Neural cell (in vitro differentiated cells): ENCODE results near the gene FBXL17. TPM values are rescaled to one million over a fixed set of nuclear protein-coding genes. Genes with fewer than 3 reads are reported as not detected.

Source experiments
- H2AFZ ChIP-seq: fragments of 200-600, 300-800 bp; sonication (generic), shearing (Covaris generic); 2 replicates; pipeline ENCODE4 v1.6.0; 2014; ENCODE audit warnings: low read depth, mild to moderate bottlenecking, antibody characterized with exemption, low read length, moderate library complexity
- H3F3A ChIP-seq: fragments of 200-600 bp; shearing (Covaris generic); 2 replicates; pipeline ENCODE4 v1.6.1; 2016; ENCODE audit warnings: mild to moderate bottlenecking, moderate library complexity, mixed read lengths, antibody characterized with exemption, low read length; ENCODE audit not compliant: insufficient read depth, poor library complexity, severe bottlenecking
- H3K27ac ChIP-seq: fragments of 200-600, 300-800 bp; sonication (generic), shearing (Covaris generic); 2 replicates; pipeline ENCODE4 v1.5.1; 2014; ENCODE audit warnings: mild to moderate bottlenecking, low read length, moderate library complexity
- H3K27me3 ChIP-seq: fragments of 300-800, 200-600 bp; sonication (generic), shearing (Covaris generic); 2 replicates; pipeline ENCODE4 v1.6.0; 2014; ENCODE audit warnings: mild to moderate bottlenecking, low read depth, low read length, moderate library complexity; ENCODE audit not compliant: insufficient read depth
- H3K36me3 ChIP-seq: fragments of 300-800, 200-600 bp; sonication (generic), shearing (Covaris generic); 2 replicates; pipeline ENCODE4 v1.5.1; 2014; ENCODE audit warnings: mild to moderate bottlenecking, antibody characterized with exemption, low read length, moderate library complexity; ENCODE audit not compliant: insufficient read depth
- H3K4me2 ChIP-seq: fragments of 300-800, 200-600 bp; sonication (generic), shearing (Covaris generic); 2 replicates; pipeline ENCODE4 v1.6.0; 2014; ENCODE audit warnings: mild to moderate bottlenecking, low read length
- H3K4me3 ChIP-seq: fragments of 300-800, 200-600 bp; sonication (generic), shearing (Covaris generic); 2 replicates; pipeline ENCODE4 v1.5.1; 2014; ENCODE audit warnings: mild to moderate bottlenecking, low read length, moderate library complexity
- H3K79me2 ChIP-seq: fragments of 200-600 bp; shearing (Covaris generic); replicated peaks from 2 replicates; pipeline ENCODE4 v1.6.0; 2014; ENCODE audit warnings: mild to moderate bottlenecking, low read length, moderate library complexity; ENCODE audit not compliant: insufficient read depth
- H3K9ac ChIP-seq: fragments of 300-800, 200-600 bp; sonication (generic), shearing (Covaris generic); 2 replicates; pipeline ENCODE4 v1.6.1; 2016; ENCODE audit warnings: mild to moderate bottlenecking, low read length, mixed read lengths
- H3K9me2 ChIP-seq: fragments of 200-600 bp; shearing (Covaris generic); 2 replicates; pipeline ENCODE4 v1.6.1; 2016; ENCODE audit warnings: mild to moderate bottlenecking, low read length, mixed read lengths; ENCODE audit not compliant: insufficient read depth
- H3K9me3 ChIP-seq: fragments of 200-600, 300-800 bp; sonication (generic), shearing (Covaris generic); 2 replicates; pipeline ENCODE4 v1.6.1; 2016; ENCODE audit warnings: mild to moderate bottlenecking, mixed run types, low read length, moderate library complexity, mixed read lengths
- H4K20me1 ChIP-seq: fragments of 200-600 bp; shearing (Covaris generic); 2 replicates; pipeline ENCODE4 v1.6.1; 2016; ENCODE audit warnings: mild to moderate bottlenecking, mixed run types; ENCODE audit not compliant: insufficient read depth
- CTCF ChIP-seq: fragments of 450-650 bp; IDR thresholded peaks from 2 replicates; pipeline ENCODE4 v1.5.1; 2014; ENCODE audit warnings: antibody characterized with exemption, mild to moderate bottlenecking, moderate library complexity; ENCODE audit not compliant: poor library complexity, severe bottlenecking
- EP300 ChIP-seq: fragments of 450-650 bp; conservative IDR thresholded peaks from 2 replicates; pipeline ENCODE4 v1.6.1; 2014; ENCODE audit warnings: antibody characterized with exemption, mild to moderate bottlenecking, moderate library complexity; ENCODE audit not compliant: poor library complexity, severe bottlenecking
- EZH2 ChIP-seq: fragments of 200-600, 300-800 bp; shearing (Covaris generic), sonication (generic); IDR thresholded peaks from 2 replicates; pipeline ENCODE4 v1.6.1; 2014; ENCODE audit warnings: antibody characterized with exemption, low read length, borderline replicate concordance, mild to moderate bottlenecking; ENCODE audit not compliant: insufficient read depth, poor library complexity, severe bottlenecking
- MXI1 ChIP-seq: fragments of 450-650 bp; conservative IDR thresholded peaks from 2 replicates; pipeline ENCODE4 v1.6.1; 2014; ENCODE audit warnings: antibody characterized with exemption, mild to moderate bottlenecking; ENCODE audit not compliant: poor library complexity, severe bottlenecking
- POLR2AphosphoS5 ChIP-seq: IDR thresholded peaks from 2 replicates; pipeline ENCODE4 v1.6.1; 2012
- RAD21 ChIP-seq: fragments of 450-650 bp; conservative IDR thresholded peaks from 2 replicates; pipeline ENCODE4 v1.6.1; 2014; ENCODE audit warnings: antibody characterized with exemption, mild to moderate bottlenecking, moderate library complexity
- REST ChIP-seq: IDR thresholded peaks from 2 replicates; pipeline ENCODE4 v1.6.1; 2012; ENCODE audit warnings: borderline replicate concordance
- SMC3 ChIP-seq: fragments of 450-650 bp; conservative IDR thresholded peaks from 2 replicates; pipeline ENCODE4 v1.6.1; 2014; ENCODE audit warnings: antibody characterized with exemption, mild to moderate bottlenecking, moderate library complexity; ENCODE audit not compliant: poor library complexity
- TAF1 ChIP-seq: IDR thresholded peaks from 2 replicates; pipeline ENCODE4 v1.6.1; 2012; ENCODE audit warnings: low read depth
- polyA plus RNA-seq: library from polyadenylated mRNA; depleted of rRNA; stranded (reverse); fragments of >200 nt; gene quantifications from 2 replicates; pipeline ENCODE4 v1.2.3, GENCODE V29; 2014

FBXL17 gene
- polyA plus RNA-seq, 1 donor from 2014 or later: 19.6 TPM

GRCh38 chr5:107860044-107860443 is 521.9 kb downstream of the FBXL17 start:
- Histone ChIP-seq H4K20me1 (no peaks in the 10 kb centered on the region), H3K9ac (no peak overlapping the region), H3K36me3 (no peaks in the 10 kb centered on the region), H3K9me2 (no peaks in the 10 kb centered on the region), H3K79me2 (no peaks in the 10 kb centered on the region), H3K27ac (no peak overlapping the region), H3K4me2 (no peak overlapping the region), H3K9me3 (no peaks in the 10 kb centered on the region), H3K27me3 (no peaks in the 10 kb centered on the region), H2AFZ (no peak overlapping the region), H3F3A (no peaks in the 10 kb centered on the region), H3K4me3 (no peak overlapping the region)
- TF ChIP-seq REST (no peak), EP300 (no peak), SMC3 (no peak), POLR2AphosphoS5 (no peak), RAD21 (no peak), MXI1 (no peak), TAF1 (no peak), CTCF (no peak), EZH2 (no peak)

GRCh38 chr5:107858788-107859187 is 523.1 kb downstream of the FBXL17 start:
- H3K79me2 ChIP-seq: no peaks in the 10 kb centered on the region

More at GRCh38 chr5:107858788-107859187, 523.1 kb downstream of the FBXL17 start:
- no peak for TF ChIP-seq EP300
- TF ChIP-seq POLR2AphosphoS5: no peak
- TF ChIP-seq CTCF: no peak
- no peak for TF ChIP-seq MXI1
- no peaks in the 10 kb centered on the region for H4K20me1 ChIP-seq
- H3K9me3 ChIP-seq: no peaks in the 10 kb centered on the region
- H3K4me2 ChIP-seq: no peak overlapping the region
- no peak overlapping the region for H2AFZ ChIP-seq
- no peak overlapping the region for H3K9ac ChIP-seq
- H3K27ac ChIP-seq: no peak overlapping the region
- H3K36me3 ChIP-seq: no peaks in the 10 kb centered on the region
- no peaks in the 10 kb centered on the region for H3F3A ChIP-seq
- H3K4me3 ChIP-seq: no peak overlapping the region
- no peaks in the 10 kb centered on the region for H3K9me2 ChIP-seq
- H3K27me3 ChIP-seq: no peaks in the 10 kb centered on the region
